Stimulated activated CD8-positive, alpha-beta memory T cell treated with anti-CD3 and anti-CD28 coated beads, Interleukin-7, amount 100 ng/mL, for 48 hours (primary cell): ENCODE measurements around the gene ECM2.
"Not testable (repeated sequence)": the region's sequence is repeated elsewhere in the genome, so short reads cannot be mapped to it uniquely, and the experiment has no call there.

Experiments
- DNase-seq, 2 donors: peaks; one replicate each; pipeline ENCODE4 v3.0.0-alpha.2; 2020; ENCODE audit warnings: low read depth in 1 of 2; ENCODE audit errors: extremely low read depth in 1 of 2

The ECM2 gene

GRCh38 chr9:92535940-92536850 lies at the start of gene ECM2:
TSS of gene ECM2 (minus strand) at chr9:92535990. CDS start at chr9:92522866, 13,124 bp downstream.
- DNase-seq: no peak

GRCh38 chr9:92576175-92576574 lies 40.4 kb upstream of the ECM2 start:
- DNase-seq: no peak

- not testable (repeated sequence) for DNase-seq
These were observed 37.8 kb upstream of the ECM2 start for GRCh38 chr9:92573612-92574011.

- DNase-seq: not testable (repeated sequence)
These were observed 36.1 kb upstream of the ECM2 start for GRCh38 chr9:92571871-92572270.

- no peak for DNase-seq
These were observed 29.2 kb upstream of the ECM2 start for GRCh38 chr9:92564982-92565381.

GRCh38 chr9:92564504-92564903 lies 28.7 kb upstream of the ECM2 start:
- DNase-seq: no peak

GRCh38 chr9:92563116-92564100 lies 27.6 kb upstream of the ECM2 start:
- DNase-seq: no peak

GRCh38 chr9:92562461-92562967 lies 26.7 kb upstream of the ECM2 start:
- no peak for DNase-seq

GRCh38 chr9:92561374-92562330 lies 25.9 kb upstream of the ECM2 start:
- DNase-seq: no peak

GRCh38 chr9:92558612-92559374 lies 23.0 kb upstream of the ECM2 start:
- no peak for DNase-seq

GRCh38 chr9:92550765-92551164 lies 15.0 kb upstream of the ECM2 start:
- DNase-seq: no peak

- DNase-seq: no peak
These were observed 11.6 kb upstream of the ECM2 start for GRCh38 chr9:92547356-92547755.

GRCh38 chr9:92545002-92545510 lies 9.3 kb upstream of the ECM2 start:
- DNase-seq: no peak

GRCh38 chr9:92543972-92544371 lies 8.2 kb upstream of the ECM2 start:
- no peak for DNase-seq

GRCh38 chr9:92538541-92538940 lies 2.8 kb upstream of the ECM2 start:
- no peak for DNase-seq

GRCh38 chr9:92534674-92535073 lies 1.1 kb downstream of the ECM2 start:
- no peak for DNase-seq

GRCh38 chr9:92534204-92534603 lies 1.6 kb downstream of the ECM2 start:
- DNase-seq: no peak

GRCh38 chr9:92530893-92531292 lies 4.9 kb downstream of the ECM2 start:
- no peak for DNase-seq

- DNase-seq: no peak
These were observed 6.7 kb downstream of the ECM2 start for GRCh38 chr9:92529124-92529523.
